ENCODE results near the gene TUBA4B.
"Not testable (repeated sequence)": the region's sequence is repeated elsewhere in the genome, so short reads cannot be mapped to it uniquely, and the experiment has no call there.

TUBA4B gene

GRCh38 chr2:219291910-219292490, 39.0 kb downstream of the TUBA4B start:
- no peak for DNase-seq

- no peak for DNase-seq
Measured at GRCh38 chr2:219292616-219293015, 39.6 kb downstream of the TUBA4B start.

GRCh38 chr2:219293736-219294231, 40.7 kb downstream of the TUBA4B start:
- no peak for DNase-seq

- peak; percentile 64 for DNase-seq
Measured at GRCh38 chr2:219294356-219295351, 41.6 kb downstream of the TUBA4B start.

GRCh38 chr2:219296142-219296541, 43.1 kb downstream of the TUBA4B start:
- DNase-seq: no peak

- DNase-seq: no peak
Measured at GRCh38 chr2:219296631-219297391, 43.8 kb downstream of the TUBA4B start.

GRCh38 chr2:219297766-219298456, 44.9 kb downstream of the TUBA4B start:
- DNase-seq: no peak

- DNase-seq: peak; percentile 50
Measured at GRCh38 chr2:219298759-219299371, 45.8 kb downstream of the TUBA4B start.

GRCh38 chr2:219299372-219299760, 46.3 kb downstream of the TUBA4B start:
- no peak for DNase-seq

- no peak for DNase-seq
Measured at GRCh38 chr2:219300022-219300421, 47.0 kb downstream of the TUBA4B start.

- no peak for DNase-seq
Measured at GRCh38 chr2:219302412-219302968, 49.4 kb downstream of the TUBA4B start.

- no peak for DNase-seq
Measured at GRCh38 chr2:219304223-219304622, 51.2 kb downstream of the TUBA4B start.

GRCh38 chr2:219306047-219306446, 53.0 kb downstream of the TUBA4B start:
- no peak for DNase-seq

- peak; percentile 76 for DNase-seq
Measured at GRCh38 chr2:219308142-219309101, 55.4 kb downstream of the TUBA4B start.

- peak; percentile 34 for DNase-seq
Measured at GRCh38 chr2:219309278-219309677, 56.2 kb downstream of the TUBA4B start, which contains the start of gene PTPRN. Gene PTPRN (minus strand): TSS chr2:219309401. CDS start chr2:219309332, 69 bp downstream.

GRCh38 chr2:219312683-219313263, 59.7 kb downstream of the TUBA4B start:
- DNase-seq: not testable (repeated sequence)

- no peak for DNase-seq
Measured at GRCh38 chr2:219314804-219315468, 61.9 kb downstream of the TUBA4B start.

Measured in NCI-H226 (cell line).